HG03135 (cell line): ENCODE data around the gene ARSK.
A peak's percentile ranks its signal among the peaks of the same experiment; 100 is the strongest.

Experiments used
- ATAC-seq: cut with Tn5 transposase; IDR thresholded peaks from one replicate; pipeline ENCODE4 v1.9.1; 2021; ENCODE audit warnings: mild to moderate bottlenecking, moderate library complexity; ENCODE audit not compliant: unreplicated experiment

The ARSK gene

GRCh38 chr5:95646569-95647431 lies 91.9 kb downstream of the ARSK start, which contains the start of gene RFESD:
TSS of gene RFESD (plus strand) at chr5:95646777. CDS start at chr5:95652272, 5,495 bp downstream.
- ATAC-seq: peak; percentile 99

GRCh38 chr5:95647886-95648860 lies 93.3 kb downstream of the ARSK start:
- no peak for ATAC-seq

GRCh38 chr5:95649274-95649673 lies 94.4 kb downstream of the ARSK start:
- ATAC-seq: no peak

GRCh38 chr5:95649842-95650620 lies 95.1 kb downstream of the ARSK start:
- ATAC-seq: no peak

- ATAC-seq: no peak
Observed at GRCh38 chr5:95652849-95653248, 97.9 kb downstream of the ARSK start.

- no peak for ATAC-seq
Observed at GRCh38 chr5:95654196-95654595, 99.3 kb downstream of the ARSK start.
